NCI-H748 treated with DMSO at 0.1 percent for 48 hours (cell line): Measurements from ENCODE around the gene FOLH1.
"Not testable (repeated sequence)": the region's sequence is repeated elsewhere in the genome, so short reads cannot be mapped to it uniquely, and the experiment has no call there.

ENCODE experiments used
- DNase-seq: peaks from one replicate; lab custom pipeline; 2025; lab: John Stamatoyannopoulos, UW

Gene FOLH1

GRCh38 chr11:49208006-49208721, at the start of gene FOLH1:
TSS of gene FOLH1 (minus strand) at chr11:49208602. CDS start at chr11:49208409, 193 bp downstream.
- no peak for DNase-seq

- not testable (repeated sequence) for DNase-seq
Observed at GRCh38 chr11:49255148-49255547, 46.7 kb upstream of the FOLH1 start.

GRCh38 chr11:49251212-49251611, 42.8 kb upstream of the FOLH1 start:
- DNase-seq: not testable (repeated sequence)

GRCh38 chr11:49250398-49251115, 42.2 kb upstream of the FOLH1 start:
- not testable (repeated sequence) for DNase-seq

- DNase-seq: not testable (repeated sequence)
Observed at GRCh38 chr11:49249363-49249762, 41.0 kb upstream of the FOLH1 start.

- DNase-seq: not testable (repeated sequence)
Observed at GRCh38 chr11:49233685-49234084, 25.3 kb upstream of the FOLH1 start.

- not testable (repeated sequence) for DNase-seq
Observed at GRCh38 chr11:49233019-49233418, 24.6 kb upstream of the FOLH1 start.

GRCh38 chr11:49231725-49232124, 23.3 kb upstream of the FOLH1 start:
- not testable (repeated sequence) for DNase-seq

GRCh38 chr11:49230534-49230933, 22.1 kb upstream of the FOLH1 start:
- not testable (repeated sequence) for DNase-seq

- not testable (repeated sequence) for DNase-seq
Observed at GRCh38 chr11:49230001-49230400, 21.6 kb upstream of the FOLH1 start.

GRCh38 chr11:49229136-49229535, 20.7 kb upstream of the FOLH1 start:
- DNase-seq: not testable (repeated sequence)

GRCh38 chr11:49225255-49225785, 16.9 kb upstream of the FOLH1 start:
- DNase-seq: not testable (repeated sequence)

- DNase-seq: no peak
Observed at GRCh38 chr11:49221112-49221511, 12.7 kb upstream of the FOLH1 start.

GRCh38 chr11:49213026-49213560, 4.7 kb upstream of the FOLH1 start:
- DNase-seq: no peak

- not testable (repeated sequence) for DNase-seq
Observed at GRCh38 chr11:49206999-49207398, 1.4 kb downstream of the FOLH1 start.

GRCh38 chr11:49202287-49202976, 6.0 kb downstream of the FOLH1 start:
- DNase-seq: no peak

GRCh38 chr11:49196775-49197174, 11.6 kb downstream of the FOLH1 start:
- not testable (repeated sequence) for DNase-seq

- not testable (repeated sequence) for DNase-seq
Observed at GRCh38 chr11:49196002-49196401, 12.4 kb downstream of the FOLH1 start.

GRCh38 chr11:49190287-49190686, 18.1 kb downstream of the FOLH1 start:
- not testable (repeated sequence) for DNase-seq

- DNase-seq: not testable (repeated sequence)
Observed at GRCh38 chr11:49186225-49186624, 22.2 kb downstream of the FOLH1 start.

- not testable (repeated sequence) for DNase-seq
Observed at GRCh38 chr11:49185597-49185996, 22.8 kb downstream of the FOLH1 start.

GRCh38 chr11:49184756-49185155, 23.6 kb downstream of the FOLH1 start:
- DNase-seq: not testable (repeated sequence)
